GM19193 (cell line): ENCODE data around the gene APH1A.

ENCODE experiments used
- POLR2A ChIP-seq: IDR thresholded peaks from 4 replicates; pipeline ENCODE4 v1.6.1; 2011; ENCODE audit not compliant: insufficient read depth, insufficient read length; ENCODE audit errors: extremely low read depth

Gene APH1A

GRCh38 chr1:150268705-150269403 lies at the start of gene APH1A:
Gene APH1A (minus strand): TSS chr1:150269016. CDS start chr1:150268810, 206 bp downstream.
- TF ChIP-seq POLR2A, result peak; percentile 71

DNA sequence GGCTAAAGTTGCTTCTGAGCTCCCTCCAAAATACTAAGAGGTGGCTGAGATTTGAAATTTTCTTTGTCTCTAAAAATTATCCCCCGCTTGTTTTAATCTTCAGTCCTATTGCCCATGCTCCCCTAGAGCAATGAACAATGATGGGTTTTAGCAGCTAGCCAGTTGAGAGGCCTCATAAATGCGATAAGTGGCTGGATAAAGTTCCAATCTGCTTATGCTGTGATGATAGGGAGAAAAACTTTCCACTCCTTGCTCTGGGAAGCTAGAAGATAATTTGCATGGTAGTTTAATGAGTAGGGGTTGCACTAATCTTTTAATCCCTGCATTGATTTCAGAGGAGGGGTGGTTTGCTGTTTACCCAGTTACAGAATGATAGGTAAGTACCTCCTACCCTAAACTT lies 42.9 kb upstream of the APH1A start:
- no peak for TF ChIP-seq POLR2A

DNA sequence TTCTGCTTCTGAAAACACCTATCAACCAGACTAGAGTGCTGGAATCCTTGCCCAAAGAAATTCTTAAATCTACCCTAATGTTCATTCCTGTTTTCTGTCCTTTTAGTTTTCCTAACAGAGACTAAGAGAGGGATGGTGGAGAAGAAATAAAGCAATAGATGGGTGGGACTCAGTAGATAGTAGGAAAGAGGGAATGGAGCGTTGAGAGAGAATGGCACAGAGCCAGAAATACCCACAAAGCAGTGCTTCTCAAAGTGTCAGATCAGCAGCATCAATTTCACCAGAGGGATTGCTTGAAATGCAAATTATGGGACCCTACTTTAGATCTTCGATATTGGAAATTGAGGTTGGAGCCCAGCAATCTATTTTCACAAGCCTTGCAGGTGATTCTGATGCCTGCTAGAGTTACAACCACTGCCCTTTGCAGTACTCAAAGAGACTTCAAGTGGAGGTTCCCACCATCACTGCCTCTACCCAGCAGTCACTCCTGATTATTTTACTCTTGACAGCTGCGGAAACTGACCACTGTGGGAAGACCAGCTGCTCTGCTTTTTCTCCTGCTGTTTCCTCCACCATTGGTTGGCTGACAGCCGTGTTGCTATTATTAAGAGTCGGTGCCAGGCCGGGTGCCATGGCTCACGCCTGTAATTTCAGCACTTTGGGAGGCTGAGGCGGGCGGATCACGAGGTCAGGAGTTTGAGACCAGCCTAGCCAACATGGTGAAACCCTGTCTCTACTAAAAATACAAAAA lies 41.1 kb upstream of the APH1A start:
- no peak for TF ChIP-seq POLR2A

DNA sequence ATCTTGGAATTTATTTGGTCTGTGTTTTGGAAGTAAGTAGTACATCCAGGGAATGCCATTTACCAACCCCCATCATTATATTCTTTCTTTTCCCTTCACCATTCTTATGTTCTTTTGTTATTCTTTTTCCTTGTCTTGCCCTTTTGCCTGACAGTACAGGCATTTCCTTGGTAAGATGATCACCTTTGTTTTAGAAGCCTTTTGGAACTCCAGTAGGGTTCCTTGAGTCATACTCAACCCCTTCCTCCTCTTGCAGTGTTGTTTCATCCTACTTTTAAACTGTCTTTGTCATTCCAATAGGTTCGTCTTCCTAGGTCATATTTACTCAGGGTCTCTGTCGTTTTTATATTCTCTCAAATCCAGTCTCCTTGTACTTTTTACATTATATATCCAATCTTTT lies 34.1 kb upstream of the APH1A start:
- no peak for TF ChIP-seq POLR2A

GRCh38 chr1:150302338-150302737 lies 33.5 kb upstream of the APH1A start:
- no peak for TF ChIP-seq POLR2A

GRCh38 chr1:150299716-150300115 lies 30.9 kb upstream of the APH1A start:
- TF ChIP-seq POLR2A, result no peak

DNA sequence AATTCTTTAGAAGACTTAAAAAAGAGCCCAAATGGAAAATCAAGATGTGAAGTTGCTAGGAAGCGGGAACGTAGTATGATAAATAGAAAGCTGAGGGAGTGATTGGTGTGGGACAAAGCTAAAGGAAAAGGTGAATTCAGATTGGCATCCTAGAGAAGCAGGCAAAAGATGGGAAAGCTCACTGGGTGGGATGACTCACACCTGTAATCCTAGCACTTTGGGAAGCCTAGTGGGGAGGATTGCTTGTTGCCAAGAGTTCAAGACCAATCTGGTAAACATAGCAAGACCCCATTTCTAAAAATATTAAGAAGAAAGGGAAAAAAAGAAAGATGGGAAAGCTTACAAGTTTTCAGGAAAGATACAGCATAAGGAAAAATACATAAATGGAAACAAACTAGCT lies 26.7 kb upstream of the APH1A start:
- TF ChIP-seq POLR2A, result no peak

DNA sequence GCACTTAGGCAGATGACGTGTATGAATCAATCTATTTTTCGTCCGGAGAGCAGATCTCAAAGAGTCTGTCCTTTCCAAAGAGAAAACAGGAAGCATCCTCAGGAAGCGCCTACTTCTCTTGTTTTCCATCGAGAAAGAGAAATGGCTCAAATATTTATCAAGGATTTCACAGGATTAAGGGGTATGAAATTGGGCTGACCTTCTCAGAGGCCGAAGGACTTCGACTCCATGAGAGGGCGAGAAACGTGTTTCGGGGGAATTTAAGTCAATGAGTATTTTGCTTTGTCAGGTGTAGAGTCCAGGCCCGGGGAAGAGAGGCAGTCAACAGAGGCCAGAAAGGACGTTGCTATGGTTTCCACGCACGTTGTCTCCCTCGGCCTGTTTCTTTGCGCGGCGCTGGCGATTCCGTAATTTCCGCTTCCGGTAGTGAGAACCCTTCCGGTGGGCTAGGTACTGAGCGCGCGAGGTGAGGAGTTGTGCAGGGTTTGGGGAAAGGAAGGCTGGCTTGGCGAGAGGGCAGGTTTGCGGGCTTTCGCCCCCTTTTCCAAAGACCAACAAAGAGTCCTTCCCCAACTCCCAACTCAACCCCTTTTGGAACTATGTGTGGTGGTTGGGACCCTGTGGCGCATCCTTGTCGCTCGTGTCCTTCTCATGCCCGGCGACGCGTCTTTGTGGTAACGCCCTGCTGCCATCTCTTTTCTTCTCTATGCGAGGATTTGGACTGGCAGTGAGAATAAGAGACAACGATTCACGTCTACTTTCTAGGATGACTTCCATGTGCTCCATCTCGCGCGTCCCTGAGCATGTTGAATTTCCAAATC lies 24.8 kb upstream of the APH1A start, which contains the start of gene MRPS21:
Gene MRPS21 (plus strand): TSS at position 429 of the 821 bp plus-strand sequence. CDS start 506 bp downstream, outside the sequence.
- TF ChIP-seq POLR2A, result peak; percentile 93

GRCh38 chr1:150288822-150289221 lies 20.0 kb upstream of the APH1A start:
- TF ChIP-seq POLR2A, result no peak

DNA sequence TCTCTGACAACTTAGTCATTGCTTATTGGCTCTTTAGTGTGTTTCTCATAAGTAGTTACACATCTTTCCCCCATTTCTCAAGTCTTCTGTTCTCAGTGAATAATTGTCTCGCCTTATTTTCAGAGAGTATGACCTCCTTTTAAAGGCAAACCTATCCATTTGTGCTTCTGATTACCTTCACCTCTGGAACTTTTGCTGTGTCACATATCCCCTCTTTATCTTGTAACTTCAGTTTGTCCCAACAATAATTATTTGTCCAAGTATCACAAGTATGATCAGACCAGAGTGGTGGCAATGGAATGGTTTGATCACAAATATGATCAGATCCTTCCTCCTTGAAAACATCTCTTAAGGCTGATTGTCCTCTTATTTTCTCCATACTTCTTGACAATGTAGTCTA lies 19.6 kb upstream of the APH1A start:
- TF ChIP-seq POLR2A, result no peak

DNA sequence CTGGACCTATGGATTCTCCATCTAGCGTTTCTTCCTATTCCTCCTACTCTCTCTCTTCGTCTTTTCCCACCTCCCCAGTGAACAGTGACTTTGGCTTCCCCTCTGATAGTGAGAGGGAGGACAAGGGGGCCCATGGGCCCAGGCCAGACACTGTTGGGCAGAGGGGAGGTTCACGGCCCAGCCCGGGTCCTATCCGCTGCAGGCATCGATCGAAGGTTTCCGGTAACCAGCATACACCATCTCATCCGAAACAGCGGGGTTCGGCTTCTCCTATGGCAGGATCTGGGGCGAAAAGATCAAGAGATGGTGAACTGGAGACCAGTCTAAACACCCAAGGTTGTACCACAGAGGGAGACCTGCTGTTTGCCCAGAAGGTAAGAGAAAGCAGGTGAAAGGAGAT lies 14.4 kb upstream of the APH1A start:
- TF ChIP-seq POLR2A, result no peak

DNA sequence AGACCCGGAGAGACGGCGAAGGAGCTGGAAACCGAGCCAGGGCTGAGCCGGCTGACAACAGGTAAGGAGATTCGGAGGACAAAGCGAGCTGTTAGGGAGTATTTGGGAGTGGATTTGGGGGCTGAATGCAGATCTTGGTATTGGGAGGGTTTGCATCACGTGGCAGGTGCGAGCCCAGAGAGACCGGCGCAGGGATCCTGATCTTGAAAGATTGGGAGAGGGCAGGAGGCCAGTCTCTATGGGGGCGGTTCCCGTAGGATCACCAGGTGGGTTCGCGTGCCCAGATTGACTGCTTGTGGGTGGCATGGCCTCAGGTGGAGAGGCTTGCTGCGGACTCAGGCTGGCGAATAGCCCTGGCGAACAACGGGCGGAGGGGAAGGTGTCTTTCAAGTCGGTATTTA lies 13.7 kb upstream of the APH1A start:
- no peak for TF ChIP-seq POLR2A

DNA sequence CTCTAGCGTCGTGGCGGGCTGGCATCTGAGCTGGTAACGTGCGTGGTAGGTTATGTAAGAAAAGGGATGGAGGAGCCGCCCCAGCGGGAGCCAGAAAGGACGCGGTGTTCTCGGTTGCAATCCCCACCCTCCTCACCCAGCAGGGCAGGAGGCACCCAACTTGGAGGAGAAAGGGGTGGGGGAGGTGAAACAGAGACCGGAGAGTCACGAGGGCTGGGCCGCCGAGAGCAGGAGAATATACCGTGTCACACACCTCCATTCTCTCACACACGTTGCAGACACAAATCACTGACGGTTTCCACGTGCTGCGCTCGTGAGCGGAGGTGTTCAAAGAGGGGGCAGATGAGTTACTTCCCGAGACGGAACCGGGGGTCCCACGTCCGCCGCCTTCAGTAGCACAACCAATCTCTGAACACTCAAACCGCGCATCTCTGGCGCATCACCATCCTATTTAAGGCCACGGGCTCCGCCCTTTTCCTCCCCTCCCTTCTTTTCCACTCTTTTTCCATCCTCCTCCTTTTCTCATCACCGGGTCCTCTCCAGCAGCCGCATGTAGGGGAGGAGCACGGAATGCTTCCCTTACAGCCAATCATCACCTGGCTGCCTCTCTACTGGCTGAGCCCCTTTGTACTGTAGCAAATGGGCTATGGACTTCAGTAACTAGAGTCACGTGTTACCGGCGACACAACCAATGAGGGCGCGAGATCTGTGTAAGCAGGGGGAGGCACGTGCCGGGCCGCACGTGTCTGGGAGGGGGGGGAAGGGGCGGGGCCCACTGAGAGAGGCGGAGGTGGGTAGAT lies 13.1 kb upstream of the APH1A start, which contains the start of gene CIART:
Gene CIART (plus strand): TSS at position 797 of the 800 bp plus-strand sequence. CDS start 714 bp downstream, outside the sequence.
- TF ChIP-seq POLR2A, result peak; percentile 16

DNA sequence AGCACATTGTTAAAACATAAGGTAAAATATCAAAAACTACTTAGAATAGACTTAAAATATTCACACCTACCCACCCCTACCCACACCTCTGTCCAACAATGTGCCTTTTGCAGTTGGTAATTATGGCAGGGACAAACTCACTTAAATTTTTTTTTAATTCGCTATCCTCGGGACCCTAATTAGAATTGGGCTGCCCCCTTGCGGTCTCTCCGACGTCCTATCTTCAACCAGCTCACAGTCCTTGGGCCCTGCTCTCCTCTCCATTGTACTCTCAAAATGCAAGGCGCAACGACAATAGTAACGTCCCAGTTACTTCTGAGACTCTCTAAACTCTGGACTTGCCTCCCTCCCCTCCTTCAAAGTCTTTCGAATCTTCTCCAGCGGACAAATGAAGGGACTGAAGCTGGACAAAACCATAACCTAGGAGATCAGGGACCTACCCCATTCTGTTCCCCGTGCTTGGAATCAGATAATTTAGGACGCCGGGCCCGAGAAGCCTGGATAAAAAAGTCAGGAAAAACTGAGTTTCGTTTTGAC lies 12.5 kb upstream of the APH1A start:
- no peak for TF ChIP-seq POLR2A
